Vagina (tissue), 2 donors: ENCODE measurements around the gene IL1RAPL1. TPM values are rescaled to one million over a fixed set of nuclear protein-coding genes. Genes with fewer than 3 reads are reported as not detected.

Experiments
- DNase-seq, 2 donors: peaks; one replicate each; pipeline ENCODE4 v3.0.0-alpha.2; 2017; ENCODE audit errors: extremely low spot score in 2 of 2
- H3K27ac ChIP-seq: fragments of 200-600 bp; sonication (generic); one replicate; pipeline ENCODE4 v1.5.1; 2019
- H3K27me3 ChIP-seq: fragments of 200-600 bp; sonication (generic); one replicate; pipeline ENCODE4 v1.5.1; 2019
- H3K36me3 ChIP-seq, 2 donors: fragments of 200-600 bp; sonication (generic); one replicate each; pipeline ENCODE4 v1.5.1; 2017 to 2019
- H3K4me1 ChIP-seq: fragments of 200-600 bp; sonication (generic); one replicate; pipeline ENCODE4 v1.5.1; 2019
- H3K4me3 ChIP-seq, 2 donors: fragments of 200-600 bp; sonication (generic); 1 replicate in 1 of 2; 2 replicates in 1 of 2; pipeline ENCODE4 v1.5.1; 2016 to 2019
- H3K9me3 ChIP-seq: fragments of 200-600 bp; sonication (generic); one replicate; pipeline ENCODE4 v1.5.1; 2019
- CTCF ChIP-seq, 3 experiments: fragments of 450-650 bp in 2 of 3; fragments of 200-600 bp in 1 of 3; sonication (generic) in 1 of 3; IDR thresholded peaks; one replicate each; pipeline ENCODE4 v1.5.1; 2017 to 2019; ENCODE audit warnings: antibody characterized with exemption in 3 of 3, mild to moderate bottlenecking in 2 of 3, moderate library complexity in 2 of 3
- POLR2A ChIP-seq, 2 donors: fragments of 450-650 bp; IDR thresholded peaks; one replicate each; pipeline ENCODE4 v1.6.1; 2017; ENCODE audit warnings: antibody characterized with exemption in 2 of 2, mild to moderate bottlenecking in 2 of 2, moderate library complexity in 2 of 2
- POLR2AphosphoS5 ChIP-seq, 2 donors: sonication (generic); formaldehyde crosslinking; IDR thresholded peaks; one replicate each; pipeline ENCODE4 v1.9.0; 2017; ENCODE audit warnings: antibody characterized with exemption in 2 of 2, mild to moderate bottlenecking in 2 of 2, low read depth in 1 of 2; ENCODE audit not compliant: insufficient read depth in 1 of 2
- intact Hi-C: fragments of 100-400 bp; cut with DNase I; formaldehyde crosslinking; loops from one replicate; pipeline ENCODE4 v1.15.1; 2023
- total RNA-seq: library from RNA; depleted of rRNA; stranded (reverse); fragments of >200 nt; gene quantifications from one replicate; pipeline ENCODE4 v1.2.3, GENCODE V29; 2016

Gene IL1RAPL1
- total RNA-seq, 1 donor from 2014 or later = not detected

GRCh38 chrX:29541038-29541437 is 953.8 kb downstream of the IL1RAPL1 start:
- no peak for DNase-seq
- no peak for TF ChIP-seq POLR2AphosphoS5 (IDR thresholded peaks at IDR 0.05; ENCODE audit: insufficient read depth in 1 of 2, low read depth in 1 of 2)
- no peak for TF ChIP-seq POLR2A (IDR thresholded peaks at IDR 0.05)
- no peak for TF ChIP-seq CTCF (IDR thresholded peaks at IDR 0.05)
- intact Hi-C loops = no loop called here
- no peak overlapping the region for H3K27ac ChIP-seq
- no peaks in the 10 kb centered on the region for H3K4me1 ChIP-seq
- no peaks in the 10 kb centered on the region for H3K27me3 ChIP-seq
- H3K9me3 ChIP-seq = no peaks in the 10 kb centered on the region
- no peak overlapping the region for H3K4me3 ChIP-seq
- H3K36me3 ChIP-seq = no peaks in the 10 kb centered on the region

GRCh38 chrX:29542152-29542551 is 954.9 kb downstream of the IL1RAPL1 start:
- no peak for TF ChIP-seq POLR2AphosphoS5 (IDR thresholded peaks at IDR 0.05; ENCODE audit: insufficient read depth in 1 of 2, low read depth in 1 of 2)
- no peak for TF ChIP-seq CTCF (IDR thresholded peaks at IDR 0.05)
- no peak for TF ChIP-seq POLR2A (IDR thresholded peaks at IDR 0.05)
- Histone ChIP-seq H3K9me3 (no peaks in the 10 kb centered on the region), H3K27me3 (no peaks in the 10 kb centered on the region), H3K4me3 (no peak overlapping the region), H3K4me1 (no peaks in the 10 kb centered on the region), H3K27ac (no peak overlapping the region), H3K36me3 (no peaks in the 10 kb centered on the region)
- intact Hi-C loops = no loop called here
- DNase-seq = no peak

- no peaks in the 10 kb centered on the region for H3K36me3 ChIP-seq
- H3K4me1 ChIP-seq = no peaks in the 10 kb centered on the region
- H3K9me3 ChIP-seq = no peaks in the 10 kb centered on the region
- no peaks in the 10 kb centered on the region for H3K27me3 ChIP-seq
- DNase-seq = no peak
- no peak for TF ChIP-seq POLR2A (IDR thresholded peaks at IDR 0.05)
- no peak for TF ChIP-seq POLR2AphosphoS5 (IDR thresholded peaks at IDR 0.05; ENCODE audit: insufficient read depth in 1 of 2, low read depth in 1 of 2)
- no peak for TF ChIP-seq CTCF (IDR thresholded peaks at IDR 0.05)
- no peak overlapping the region for H3K4me3 ChIP-seq
- intact Hi-C loops = no loop called here
- H3K27ac ChIP-seq = no peak overlapping the region
Observed at GRCh38 chrX:29545878-29546277, 958.6 kb downstream of the IL1RAPL1 start.

GRCh38 chrX:29547877-29548276 is 960.6 kb downstream of the IL1RAPL1 start:
- Histone ChIP-seq H3K9me3 (no peaks in the 10 kb centered on the region), H3K4me1 (no peaks in the 10 kb centered on the region), H3K27me3 (no peaks in the 10 kb centered on the region), H3K4me3 (no peak overlapping the region), H3K27ac (no peak overlapping the region), H3K36me3 (no peaks in the 10 kb centered on the region)
- TF ChIP-seq CTCF (IDR thresholded peaks at IDR 0.05) = no peak
- no peak for TF ChIP-seq POLR2AphosphoS5 (IDR thresholded peaks at IDR 0.05; ENCODE audit: insufficient read depth in 1 of 2, low read depth in 1 of 2)
- intact Hi-C loops = no loop called here
- no peak for DNase-seq

- intact Hi-C loops = no loop called here
Observed at GRCh38 chrX:29553542-29553941, 966.3 kb downstream of the IL1RAPL1 start.

More at GRCh38 chrX:29553542-29553941, 966.3 kb downstream of the IL1RAPL1 start:
- Histone ChIP-seq H3K36me3 (no peaks in the 10 kb centered on the region), H3K27ac (no peak overlapping the region), H3K27me3 (no peaks in the 10 kb centered on the region), H3K9me3 (no peaks in the 10 kb centered on the region), H3K4me3 (no peak overlapping the region), H3K4me1 (no peaks in the 10 kb centered on the region)
- no peak for DNase-seq
- TF ChIP-seq POLR2A (IDR thresholded peaks at IDR 0.05) (no peak), POLR2AphosphoS5 (IDR thresholded peaks at IDR 0.05; ENCODE audit: insufficient read depth in 1 of 2, low read depth in 1 of 2) (no peak), CTCF (IDR thresholded peaks at IDR 0.05) (no peak)
